Raji (cell line): ENCODE measurements around the gene MLF1.

Experiments
- POLR2A ChIP-seq: IDR thresholded peaks from 2 replicates; pipeline ENCODE4 v1.6.1; 2011; ENCODE audit warnings: low read depth, low read length, control low read depth; ENCODE audit not compliant: insufficient read depth

MLF1 gene

GRCh38 chr3:158565076-158565475 is 5.9 kb upstream of the MLF1 start:
- TF ChIP-seq POLR2A = no peak

GRCh38 chr3:158568784-158569183 is 2.2 kb upstream of the MLF1 start:
- no peak for TF ChIP-seq POLR2A

GRCh38 chr3:158569794-158570193 is 1.2 kb upstream of the MLF1 start:
- TF ChIP-seq POLR2A = no peak

GRCh38 chr3:158571969-158572765 is 1.2 kb downstream of the MLF1 start:
- TF ChIP-seq POLR2A = no peak

- no peak for TF ChIP-seq POLR2A
Observed at GRCh38 chr3:158572766-158573060, 1.7 kb downstream of the MLF1 start.

GRCh38 chr3:158573714-158574113 is 2.7 kb downstream of the MLF1 start:
- TF ChIP-seq POLR2A = no peak

GRCh38 chr3:158574646-158575045 is 3.7 kb downstream of the MLF1 start:
- no peak for TF ChIP-seq POLR2A

GRCh38 chr3:158590223-158590622 is 19.2 kb downstream of the MLF1 start:
- no peak for TF ChIP-seq POLR2A

GRCh38 chr3:158600787-158601186 is 29.8 kb downstream of the MLF1 start:
- no peak for TF ChIP-seq POLR2A

GRCh38 chr3:158602227-158602626 is 31.2 kb downstream of the MLF1 start:
- no peak for TF ChIP-seq POLR2A

- no peak for TF ChIP-seq POLR2A
Observed at GRCh38 chr3:158617982-158618875, 47.2 kb downstream of the MLF1 start.

- no peak for TF ChIP-seq POLR2A
Observed at GRCh38 chr3:158625881-158626280, 54.9 kb downstream of the MLF1 start.

GRCh38 chr3:158631981-158632380 is 61.0 kb downstream of the MLF1 start:
- TF ChIP-seq POLR2A = no peak

- no peak for TF ChIP-seq POLR2A
Observed at GRCh38 chr3:158640646-158641045, 69.7 kb downstream of the MLF1 start.

- no peak for TF ChIP-seq POLR2A
Observed at GRCh38 chr3:158642005-158642404, 71.0 kb downstream of the MLF1 start.
